Esophagus mucosa (tissue), 1 donor: ENCODE measurements around the gene SMPD3. TPM values are rescaled to one million over a fixed set of nuclear protein-coding genes. Genes with fewer than 3 reads are reported as not detected.

Experiments used
- ATAC-seq: fragments of 200-7000 bp; cut with Tn5 transposase; one replicate; pipeline ENCODE4 v1.9.1; 2020
- total RNA-seq: library from RNA; stranded (reverse); gene quantifications from one replicate; pipeline ENCODE4 v1.2.4, GENCODE V29; 2023
- donor health status: DM: yes; HTN: yes; CAD: no.

Gene SMPD3
- total RNA-seq, 1 donor from 2014 or later: 0.52 TPM

GRCh38 chr16:68470461-68471150, 22.3 kb upstream of the SMPD3 start:
- ATAC-seq: peak; percentile 6

- no peak for ATAC-seq
Observed at GRCh38 chr16:68469796-68470460, 21.6 kb upstream of the SMPD3 start.

GRCh38 chr16:68468842-68469241, 20.5 kb upstream of the SMPD3 start:
- ATAC-seq: no peak

DNA sequence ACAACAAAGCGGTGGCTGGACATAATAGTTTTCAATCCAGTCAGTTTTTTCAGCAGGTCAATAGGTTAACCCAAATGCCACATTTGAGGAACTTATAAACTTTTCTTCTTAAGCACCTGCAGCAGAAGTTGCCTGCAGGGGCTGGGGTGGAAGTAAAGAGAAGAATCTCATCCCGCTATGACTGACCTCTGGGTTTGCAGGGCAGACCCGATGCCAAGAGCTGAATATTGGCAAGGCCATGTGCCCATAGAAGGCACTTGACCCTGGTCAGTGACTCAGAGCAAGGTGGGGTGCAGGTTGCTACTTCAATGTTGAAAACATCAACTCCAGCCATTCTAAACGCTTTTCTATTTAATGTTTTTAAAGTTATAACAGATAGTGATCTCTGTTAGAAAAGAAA, 17.9 kb upstream of the SMPD3 start:
- no peak for ATAC-seq

DNA sequence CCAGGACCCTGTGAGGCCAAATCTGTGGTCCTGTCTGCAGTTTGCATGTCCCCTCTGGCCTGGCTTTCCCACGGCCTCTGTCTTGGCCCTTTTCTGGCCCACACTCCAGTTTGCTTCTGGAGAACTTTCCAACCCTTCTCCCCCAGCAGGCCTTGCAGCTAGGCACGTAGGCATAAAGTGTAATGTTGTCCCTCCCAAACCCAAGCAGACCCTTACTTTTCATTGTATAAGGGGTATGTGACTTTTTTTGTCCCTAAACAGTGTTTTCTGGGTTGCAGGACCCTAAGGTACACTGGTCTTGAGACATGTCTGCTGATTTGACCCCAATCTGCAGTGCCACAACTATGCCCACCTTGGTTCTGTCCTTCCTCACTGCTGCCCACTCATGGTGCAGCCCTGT, 15.6 kb upstream of the SMPD3 start:
- no peak for ATAC-seq

DNA sequence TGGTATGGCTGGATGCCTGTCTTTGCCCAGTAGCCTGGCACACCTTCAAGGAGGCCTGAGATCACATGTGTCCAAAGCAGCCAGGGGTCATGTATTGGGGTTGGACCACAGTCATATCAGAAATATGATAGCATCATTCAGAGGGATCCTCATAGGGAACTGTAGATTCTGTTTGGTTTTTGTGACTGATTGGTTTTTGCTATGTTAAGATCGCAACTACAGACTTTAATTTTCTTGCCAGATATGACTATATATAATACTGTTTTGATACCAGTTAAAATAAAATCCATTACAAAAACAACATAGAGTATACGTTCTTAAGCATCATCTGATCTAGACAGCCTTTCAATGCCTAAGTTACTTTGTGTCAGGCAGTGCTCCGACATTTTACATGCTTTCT, 11.8 kb upstream of the SMPD3 start:
- ATAC-seq: no peak

DNA sequence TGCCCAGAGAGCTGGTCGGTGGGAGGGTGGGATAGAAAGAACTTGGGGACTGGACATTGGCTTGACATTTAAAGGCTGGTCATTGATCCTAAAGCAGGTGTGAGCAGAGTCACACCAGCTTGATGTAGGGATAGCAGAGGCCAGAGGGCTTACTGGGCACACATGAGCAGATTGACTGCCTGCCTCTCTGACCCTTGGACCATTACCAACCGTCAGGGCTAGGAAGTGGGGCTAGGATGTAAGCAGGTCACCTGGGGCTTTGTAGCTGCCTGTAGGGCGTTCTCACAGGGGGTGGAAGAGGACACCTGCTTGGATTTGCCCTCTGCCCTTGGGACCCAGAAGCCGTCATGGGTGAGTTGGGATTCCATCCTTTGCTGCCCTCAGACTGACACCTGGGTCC, 11.1 kb upstream of the SMPD3 start:
- ATAC-seq: no peak

- no peak for ATAC-seq
Observed at GRCh38 chr16:68458551-68458950, 10.2 kb upstream of the SMPD3 start.

DNA sequence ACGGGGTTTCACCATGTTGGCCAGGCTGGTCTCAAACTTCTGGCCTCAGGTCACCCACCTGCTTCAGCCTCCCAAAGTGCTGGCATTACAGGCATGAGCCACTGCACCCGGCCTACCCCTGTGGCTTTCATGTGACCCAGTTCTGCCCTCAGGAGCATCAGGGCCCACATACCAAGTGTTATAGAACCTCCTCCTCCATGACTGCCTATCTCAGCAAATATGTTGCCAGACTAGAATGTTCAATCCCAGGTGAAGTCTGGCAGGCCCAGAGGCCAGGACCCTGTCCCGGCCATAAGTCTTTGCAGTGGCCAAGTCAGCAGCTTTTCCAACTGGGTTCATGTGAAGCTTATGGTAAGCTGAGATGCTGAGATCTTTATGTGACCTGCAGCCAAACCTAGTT, 9.8 kb upstream of the SMPD3 start:
- no peak for ATAC-seq

DNA sequence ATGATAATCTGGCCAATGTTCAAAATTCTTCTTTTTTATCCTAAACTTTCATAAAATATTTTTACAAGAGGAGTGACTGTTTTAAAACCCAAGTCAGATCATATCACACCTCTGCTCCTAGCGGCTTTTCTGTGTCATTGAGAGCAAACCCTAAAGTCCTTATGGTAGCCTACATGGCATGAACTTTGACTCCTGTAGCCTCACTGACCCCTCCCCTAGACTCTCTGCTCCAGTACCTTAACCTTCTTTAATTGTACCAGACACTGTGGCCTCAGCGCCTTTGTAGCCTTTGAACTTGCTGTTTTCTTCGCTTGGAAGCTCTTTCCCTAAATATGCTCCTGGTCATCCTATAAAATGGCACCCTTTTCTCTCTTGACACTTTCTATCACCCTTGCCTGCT, 7.3 kb upstream of the SMPD3 start:
- ATAC-seq: no peak

DNA sequence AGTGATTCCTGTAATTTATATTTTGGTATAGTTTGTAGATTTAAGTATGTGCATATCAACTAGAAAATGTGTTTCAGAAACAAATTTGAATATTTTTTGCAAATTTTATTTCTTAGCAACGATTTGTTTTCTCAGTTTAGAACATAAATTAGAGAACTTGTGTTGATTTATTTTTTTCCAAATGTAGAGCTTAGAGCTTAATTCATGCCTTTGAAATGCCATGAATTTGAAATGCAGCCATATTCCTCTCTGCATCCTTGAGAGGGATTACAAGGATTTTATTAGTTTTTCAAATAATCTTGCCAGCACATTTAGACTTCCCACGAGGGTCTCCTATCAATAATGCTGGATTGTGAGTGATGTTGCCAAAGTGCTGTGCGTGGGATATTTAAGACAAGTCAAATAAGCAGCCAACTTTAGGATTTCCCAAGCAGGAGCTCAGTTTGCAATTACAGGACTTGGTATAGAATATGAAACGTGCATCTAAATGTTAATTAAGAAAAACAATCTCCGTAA, 6.7 kb upstream of the SMPD3 start:
- no peak for ATAC-seq

GRCh38 chr16:68453816-68454215, 5.5 kb upstream of the SMPD3 start:
- no peak for ATAC-seq

- no peak for ATAC-seq
Observed at GRCh38 chr16:68452176-68452575, 3.9 kb upstream of the SMPD3 start.

- no peak for ATAC-seq
Observed at GRCh38 chr16:68451676-68452075, 3.4 kb upstream of the SMPD3 start.

- no peak for ATAC-seq
Observed at GRCh38 chr16:68450741-68451255, 2.5 kb upstream of the SMPD3 start.

DNA sequence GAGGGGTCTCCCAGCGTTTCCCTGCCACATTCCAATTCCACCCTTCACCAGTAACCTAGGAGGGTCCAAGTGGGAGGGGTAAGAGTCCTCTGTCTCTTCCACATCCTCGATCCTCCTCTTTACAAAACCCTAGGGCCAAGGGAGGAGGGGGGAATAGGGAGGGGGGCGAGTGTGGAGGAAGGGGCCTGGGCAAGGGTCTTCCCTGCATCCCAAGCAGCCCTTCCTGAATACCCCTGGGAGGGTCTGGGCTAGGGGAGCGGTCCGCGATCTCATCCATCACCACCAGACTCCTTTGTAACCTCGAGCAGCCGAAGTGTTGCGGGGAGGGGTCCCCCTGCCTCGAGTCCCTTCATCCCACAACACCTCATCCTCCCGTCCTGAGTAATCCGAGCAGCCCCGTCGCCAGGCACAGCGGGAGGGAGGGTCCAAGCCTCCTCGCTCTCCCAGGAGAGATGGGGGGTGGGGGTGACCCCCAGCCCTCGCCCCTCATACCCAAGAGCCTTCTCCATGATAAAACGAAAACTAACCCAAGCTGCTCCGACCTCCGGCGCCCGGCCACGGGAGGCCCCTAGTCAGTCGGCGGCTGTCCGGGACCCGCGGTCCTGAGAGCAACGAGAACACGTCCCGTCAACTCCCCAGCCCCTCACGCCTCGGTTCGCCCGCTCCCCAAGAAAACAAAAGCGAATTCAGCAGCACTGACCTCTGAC, 502 bp downstream of the SMPD3 start:
- no peak for ATAC-seq

GRCh38 chr16:68446681-68447652, 1.3 kb downstream of the SMPD3 start:
- no peak for ATAC-seq

DNA sequence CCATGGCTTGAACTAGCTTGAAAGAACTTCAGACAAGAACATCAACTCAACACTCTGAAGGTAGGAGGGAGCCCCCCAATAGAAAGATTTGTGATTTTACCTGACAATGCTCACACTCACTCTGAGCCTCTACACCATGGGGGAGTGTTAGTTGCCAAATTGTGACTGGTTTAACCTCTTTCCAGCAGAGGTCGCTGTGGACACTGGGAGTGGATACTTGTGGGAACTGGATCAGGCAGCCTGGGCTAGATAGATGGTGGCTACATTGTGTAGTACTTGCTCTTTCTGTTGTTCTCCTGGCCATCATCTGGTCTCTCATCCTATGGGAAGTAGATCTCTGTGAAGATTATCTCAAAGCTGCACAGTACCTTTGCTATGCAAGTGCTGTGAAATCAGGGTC, 2.9 kb downstream of the SMPD3 start:
- peak; percentile 62 for ATAC-seq

- no peak for ATAC-seq
Observed at GRCh38 chr16:68444056-68444657, 4.2 kb downstream of the SMPD3 start.

GRCh38 chr16:68436581-68436980, 11.7 kb downstream of the SMPD3 start:
- ATAC-seq: no peak

DNA sequence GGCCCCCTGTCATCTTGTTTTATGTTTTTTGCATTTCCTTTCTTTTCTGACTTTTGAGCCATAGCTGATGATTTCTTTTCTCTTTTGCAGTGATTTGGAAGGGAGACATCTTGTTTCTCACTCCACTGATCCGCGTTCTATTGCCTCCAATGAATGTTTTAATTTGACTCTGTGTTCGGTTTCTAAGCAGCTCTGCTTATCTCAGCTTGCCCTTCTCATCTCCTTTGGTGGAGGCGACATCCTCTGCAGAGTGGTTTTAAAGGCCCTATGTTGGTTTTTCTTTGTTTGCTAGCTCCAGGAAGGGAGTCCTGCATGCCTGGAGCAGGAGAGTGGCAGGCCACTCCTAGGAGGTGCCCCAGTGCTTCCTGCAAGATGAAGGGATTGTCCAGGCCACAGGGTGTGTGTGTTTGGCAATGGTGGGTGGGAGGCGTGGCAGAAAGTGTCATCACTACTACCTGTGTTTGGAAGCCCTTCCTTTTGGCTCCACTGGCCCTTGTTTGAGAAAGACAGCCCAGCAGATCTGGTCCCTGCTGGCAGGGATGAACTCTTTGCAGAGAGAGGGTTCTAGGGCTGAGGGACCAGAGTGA, 13.6 kb downstream of the SMPD3 start:
- peak; percentile 87 for ATAC-seq
